HG03565 (cell line): ENCODE measurements around the gene TUT7.
"Not testable (repeated sequence)": the region's sequence is repeated elsewhere in the genome, so short reads cannot be mapped to it uniquely, and the experiment has no call there.

Source experiments
- ATAC-seq: cut with Tn5 transposase; IDR thresholded peaks from one replicate; pipeline ENCODE4 v1.9.1; 2021; ENCODE audit warnings: mild to moderate bottlenecking, moderate library complexity; ENCODE audit not compliant: unreplicated experiment

Gene TUT7

DNA sequence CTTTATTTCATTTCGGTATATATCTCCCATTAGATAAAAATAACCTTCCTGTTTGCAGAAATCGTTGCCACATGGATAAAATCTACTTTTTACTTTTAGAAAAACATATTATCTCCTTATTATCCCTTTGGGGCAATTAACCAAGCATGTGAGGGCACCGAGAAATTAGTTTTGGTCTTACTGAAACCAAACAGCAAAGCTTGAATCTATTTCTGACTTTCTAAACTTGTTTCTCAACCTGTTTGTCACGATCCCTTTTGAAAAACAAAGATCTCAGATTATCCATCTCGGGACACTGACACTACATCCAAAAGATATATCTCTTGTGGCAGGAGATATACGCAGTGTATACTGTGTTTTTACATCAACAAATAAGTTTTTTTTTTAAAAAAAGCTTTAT, 2.3 kb downstream of the TUT7 start:
- no peak for ATAC-seq

- no peak for ATAC-seq
These were observed 4.0 kb downstream of the TUT7 start for GRCh38 chr9:86350006-86350760.

- ATAC-seq, result no peak
These were observed 4.9 kb downstream of the TUT7 start for GRCh38 chr9:86349271-86349670.

DNA sequence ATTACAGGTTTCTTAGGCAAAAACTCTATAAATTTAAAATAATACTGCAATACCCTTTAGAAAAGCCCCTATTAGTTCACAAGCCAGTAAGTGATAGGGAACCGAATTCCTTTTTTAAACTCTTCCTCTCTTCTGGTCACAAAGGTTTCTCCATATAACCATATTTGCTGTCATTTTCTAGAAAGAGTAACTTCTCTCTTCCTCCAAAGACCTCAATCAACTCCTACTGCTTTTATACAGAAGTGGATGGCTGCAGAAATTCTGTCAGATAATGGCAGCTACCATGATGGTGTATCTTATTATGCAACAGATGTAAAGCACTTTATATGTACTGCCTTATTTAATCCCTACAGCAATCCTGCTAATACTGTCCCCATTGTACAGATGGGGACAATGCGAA, 6.2 kb downstream of the TUT7 start:
- ATAC-seq, result no peak

DNA sequence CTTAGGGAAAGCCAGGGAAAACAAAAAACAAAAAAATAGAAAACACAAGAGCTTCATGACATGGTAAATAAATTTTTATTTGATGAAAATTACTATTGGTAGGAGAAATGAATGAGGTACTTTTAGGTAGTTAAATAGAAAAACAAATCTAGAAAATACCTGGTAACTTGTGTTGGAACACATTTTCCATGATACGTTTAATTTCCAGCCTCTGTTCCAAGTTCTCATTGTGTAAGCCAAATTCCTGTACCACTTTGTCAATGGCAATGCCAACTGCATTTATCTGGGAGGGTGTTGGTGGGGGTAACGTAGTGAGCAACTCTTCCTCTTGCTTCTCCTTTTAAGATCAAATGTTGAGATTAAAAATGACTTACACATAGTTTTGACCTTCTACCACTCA, 9.4 kb downstream of the TUT7 start:
- ATAC-seq, result no peak

DNA sequence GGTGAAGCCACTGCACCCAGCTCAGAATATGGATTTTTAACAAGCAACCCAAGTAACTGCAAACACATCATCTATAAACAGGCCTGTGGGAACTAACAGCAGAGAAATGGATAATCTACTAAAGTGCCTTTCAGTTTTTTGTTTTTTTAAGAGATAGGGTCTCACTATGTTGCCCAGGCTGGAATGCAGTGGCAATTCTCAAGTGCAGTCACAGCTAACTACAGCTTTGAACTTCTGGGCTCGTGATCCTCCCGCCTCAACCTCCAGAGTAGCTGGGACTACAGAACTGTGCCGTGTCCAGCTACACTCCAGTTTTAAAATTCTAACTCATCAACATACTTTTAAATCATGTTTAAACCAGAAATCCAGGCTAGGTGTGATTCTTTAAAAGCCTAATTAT, 11.9 kb downstream of the TUT7 start:
- no peak for ATAC-seq

DNA sequence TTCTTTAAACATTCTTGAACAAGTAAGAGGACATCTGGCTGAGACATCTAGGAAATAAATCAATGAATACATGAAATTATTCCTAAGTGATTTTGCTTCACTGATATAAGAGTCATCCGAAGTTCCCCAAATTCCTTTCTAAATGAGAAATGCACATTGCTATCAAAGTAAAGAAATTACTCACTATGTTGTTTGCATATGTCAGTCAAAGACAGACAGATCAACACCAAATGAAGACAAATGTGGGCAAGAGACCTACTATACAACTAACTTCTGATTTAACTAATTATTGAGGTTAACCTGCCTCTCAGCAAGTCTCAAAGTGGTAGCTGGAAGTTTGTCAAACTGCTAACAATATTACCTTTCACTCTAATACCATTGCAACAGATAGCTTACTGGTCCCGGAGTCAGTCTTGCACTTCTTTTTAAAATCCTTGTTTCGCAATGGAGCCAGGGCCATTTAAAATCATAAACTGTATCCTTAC, 13.2 kb downstream of the TUT7 start:
- ATAC-seq, result no peak

DNA sequence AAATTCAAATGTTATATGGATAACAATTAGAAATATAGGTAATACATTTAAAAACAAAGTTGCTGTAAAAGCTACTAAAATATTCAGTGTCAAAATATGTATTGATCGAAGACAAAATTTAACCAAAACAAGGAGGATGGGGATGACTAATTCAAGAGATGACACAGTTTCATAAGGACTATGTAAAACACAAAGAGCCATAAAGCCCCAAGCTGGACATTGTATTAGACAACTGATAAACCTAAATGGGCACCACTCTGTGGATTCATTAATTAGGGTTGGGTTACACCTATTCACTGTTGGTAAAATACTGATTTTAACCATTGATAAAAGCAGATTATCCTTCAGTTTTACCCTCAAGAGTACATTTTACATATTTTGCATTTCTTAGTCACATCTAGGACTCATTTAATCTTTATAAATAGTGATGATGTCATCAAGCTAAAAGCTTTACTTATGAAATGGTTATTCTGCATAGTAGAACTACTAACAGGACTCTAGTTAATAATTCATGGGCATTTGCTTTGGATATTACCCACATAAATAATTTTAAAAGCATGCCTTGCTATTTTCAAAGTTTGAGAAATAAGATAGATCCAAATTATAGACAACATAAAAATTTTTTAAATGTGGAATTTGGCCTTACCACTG, 13.7 kb downstream of the TUT7 start:
- ATAC-seq, result no peak

DNA sequence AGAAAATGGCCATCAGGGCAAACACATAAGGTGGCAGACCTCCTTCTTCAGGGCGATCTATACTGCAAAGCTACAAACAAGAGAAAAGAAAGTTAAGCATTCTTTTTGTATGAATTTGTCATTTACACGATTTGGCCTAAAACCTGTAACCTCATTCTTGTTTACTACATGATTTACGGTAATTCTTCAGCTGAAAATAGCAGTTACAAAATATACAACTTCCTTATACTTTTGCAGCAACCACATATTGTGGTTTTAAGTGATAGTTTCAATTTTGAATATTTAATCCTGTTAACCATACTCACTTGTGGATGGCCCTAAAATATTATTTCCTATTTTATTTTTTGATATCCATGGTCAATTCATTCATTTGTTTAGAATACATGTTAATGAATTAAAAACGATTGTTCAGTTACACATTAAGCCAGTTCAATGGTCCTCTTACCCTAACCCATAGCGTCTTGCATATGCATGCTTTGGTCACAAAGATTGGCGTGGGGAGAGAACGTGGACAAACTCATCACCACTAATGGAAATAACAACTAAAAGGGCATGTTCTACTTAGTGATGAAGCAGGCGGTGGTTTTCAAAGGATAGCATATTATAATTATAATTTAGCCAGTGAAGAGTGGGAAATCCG, 16.6 kb downstream of the TUT7 start:
- no peak for ATAC-seq

DNA sequence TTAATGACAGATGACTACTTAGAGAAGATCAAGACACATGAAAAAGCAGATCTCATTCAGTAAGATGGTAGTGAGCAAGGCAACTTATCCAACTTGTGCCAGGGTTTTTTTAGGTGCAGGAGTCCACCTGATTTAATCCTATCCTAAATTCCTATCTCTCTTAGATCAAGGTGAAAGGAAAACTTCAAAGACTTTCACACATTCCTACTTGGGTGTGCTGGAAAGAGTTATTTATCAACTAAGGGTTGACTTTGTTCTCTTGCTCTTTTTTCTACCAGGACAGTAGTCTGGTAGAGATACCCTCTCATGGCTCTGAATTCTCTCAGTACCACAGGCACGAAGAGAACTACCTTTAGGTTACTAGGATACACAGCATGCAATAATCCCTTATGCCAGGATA, 18.2 kb downstream of the TUT7 start:
- no peak for ATAC-seq

DNA sequence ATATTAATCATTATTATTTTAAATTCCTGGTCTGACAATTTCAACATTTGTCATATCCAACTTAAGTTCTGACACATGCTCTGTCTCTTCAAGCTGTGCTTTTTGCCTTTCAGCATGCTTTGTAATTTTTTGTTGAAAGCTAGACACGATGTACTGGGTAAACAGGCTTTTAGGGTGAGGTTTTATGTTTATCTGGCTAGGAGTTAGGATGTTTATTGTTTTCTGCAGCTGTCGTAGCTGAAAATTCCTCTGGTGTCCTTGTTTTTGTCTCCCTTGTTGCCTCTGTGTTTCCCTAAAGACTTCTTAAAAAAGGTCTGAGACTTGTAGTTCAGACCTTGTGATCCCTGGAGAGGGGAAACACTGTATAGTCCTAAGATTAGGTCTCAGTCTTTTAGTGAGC, 20.6 kb downstream of the TUT7 start:
- ATAC-seq, result no peak

- ATAC-seq, result no peak
These were observed 24.0 kb downstream of the TUT7 start for GRCh38 chr9:86330186-86330585.

DNA sequence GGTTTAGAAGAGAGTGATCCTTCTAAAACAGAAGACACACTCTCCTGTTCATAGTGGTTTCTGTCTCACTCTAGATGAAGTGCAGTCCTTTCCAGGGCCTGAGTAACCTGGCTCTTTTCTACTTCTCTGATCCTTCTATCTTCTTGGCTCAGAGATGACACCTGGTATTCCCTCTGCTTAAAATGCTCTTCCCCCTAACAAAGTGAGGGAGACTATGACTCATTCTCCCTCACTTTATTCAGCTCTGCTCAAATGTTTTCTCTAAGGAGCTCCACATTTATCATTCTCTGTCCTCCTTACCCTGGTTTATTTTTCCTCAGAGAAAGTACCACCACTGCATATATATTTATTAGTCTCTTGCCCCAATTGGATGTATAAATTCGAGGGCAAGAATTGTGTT, 24.6 kb downstream of the TUT7 start:
- no peak for ATAC-seq

- no peak for ATAC-seq
These were observed 26.1 kb downstream of the TUT7 start for GRCh38 chr9:86328156-86328555.

DNA sequence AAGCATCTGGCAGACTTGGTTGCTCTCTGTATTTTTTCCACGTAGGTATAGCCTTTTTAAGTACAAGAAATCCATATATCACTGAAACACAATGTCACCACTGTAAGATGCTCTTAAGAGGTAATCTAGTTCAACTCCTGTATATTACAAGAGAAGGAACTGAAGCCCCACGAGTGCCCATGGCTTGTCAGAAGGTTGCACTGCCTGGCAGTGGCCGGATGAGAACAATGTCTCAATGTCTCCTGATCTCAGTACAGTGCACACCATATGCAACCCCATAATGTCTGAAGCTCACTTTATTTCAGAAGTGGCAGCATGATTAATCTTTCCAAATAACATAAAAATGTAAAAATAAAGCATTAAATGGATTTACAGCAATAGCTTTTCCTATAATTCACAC, 27.7 kb downstream of the TUT7 start:
- no peak for ATAC-seq

DNA sequence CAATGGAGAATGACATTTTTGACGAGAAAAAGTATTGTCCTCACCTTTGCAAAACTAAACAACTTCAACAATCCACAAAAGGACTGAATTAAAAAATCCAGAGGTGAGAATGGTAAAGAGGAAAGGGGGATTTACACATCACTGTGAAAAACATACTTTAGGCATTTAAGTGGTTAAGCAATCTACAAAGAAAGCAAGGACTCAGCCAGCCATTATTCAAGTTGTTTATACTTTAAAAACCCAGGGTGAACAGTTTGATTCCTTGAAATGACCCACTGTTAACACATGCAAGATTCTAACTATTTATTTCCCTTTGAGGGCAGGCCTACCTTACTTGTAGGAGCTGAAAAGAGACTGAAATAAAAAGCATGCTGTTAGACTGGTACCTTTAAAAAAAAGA, 29.3 kb downstream of the TUT7 start:
- no peak for ATAC-seq

- no peak for ATAC-seq
These were observed 29.9 kb downstream of the TUT7 start for GRCh38 chr9:86324308-86324707.

DNA sequence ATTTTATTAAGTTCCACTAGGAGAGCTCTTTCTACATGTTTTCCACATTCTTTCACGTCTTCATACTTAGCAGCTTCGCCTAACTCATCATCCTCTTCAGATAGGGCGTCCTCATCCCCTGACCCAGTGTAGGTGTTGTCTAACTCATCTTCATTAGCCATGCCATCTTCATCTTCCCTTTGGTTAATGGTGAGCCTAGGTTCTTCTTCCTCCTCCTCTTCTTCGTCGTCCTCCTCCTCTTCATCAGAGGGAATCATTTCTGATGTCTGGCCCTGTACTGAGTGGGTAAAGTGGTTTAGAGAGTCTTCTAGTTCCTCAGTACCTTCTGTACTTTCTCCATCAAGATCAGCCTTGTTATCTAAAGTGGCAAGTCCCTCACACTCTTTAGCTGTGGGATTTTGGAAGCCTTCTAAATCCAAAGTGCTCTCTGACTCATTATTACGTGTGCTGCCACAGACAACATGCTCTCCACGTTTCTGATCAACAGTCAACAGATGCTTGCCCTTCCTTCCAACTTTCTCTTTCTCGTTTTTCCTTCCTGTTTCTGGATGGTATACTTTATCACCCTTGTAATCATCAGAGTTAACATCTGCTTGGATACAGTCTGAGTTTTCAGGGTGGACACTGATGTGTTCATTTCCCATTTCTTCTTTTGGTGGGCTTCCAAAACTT, 31.1 kb downstream of the TUT7 start:
- ATAC-seq, result no peak

- no peak for ATAC-seq
These were observed 32.8 kb downstream of the TUT7 start for GRCh38 chr9:86321373-86321772.

DNA sequence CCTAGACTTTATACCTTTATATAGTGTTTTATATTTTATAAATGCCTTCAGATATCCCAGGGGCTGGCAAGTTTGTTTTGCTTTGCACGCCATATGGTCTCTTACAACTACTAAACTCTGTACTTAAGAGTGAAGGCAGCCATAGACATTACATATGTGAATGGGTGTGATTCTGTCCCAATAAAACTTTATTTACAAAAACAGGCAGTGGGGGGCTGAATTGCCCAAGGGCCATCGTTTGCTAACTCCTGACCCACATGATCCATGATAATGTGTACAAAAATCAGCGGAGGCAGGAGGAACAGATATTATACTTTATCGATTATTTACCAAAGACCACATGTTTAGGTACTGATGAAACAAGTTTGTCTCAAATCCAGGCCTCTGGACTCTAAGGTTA, 36.0 kb downstream of the TUT7 start:
- no peak for ATAC-seq

DNA sequence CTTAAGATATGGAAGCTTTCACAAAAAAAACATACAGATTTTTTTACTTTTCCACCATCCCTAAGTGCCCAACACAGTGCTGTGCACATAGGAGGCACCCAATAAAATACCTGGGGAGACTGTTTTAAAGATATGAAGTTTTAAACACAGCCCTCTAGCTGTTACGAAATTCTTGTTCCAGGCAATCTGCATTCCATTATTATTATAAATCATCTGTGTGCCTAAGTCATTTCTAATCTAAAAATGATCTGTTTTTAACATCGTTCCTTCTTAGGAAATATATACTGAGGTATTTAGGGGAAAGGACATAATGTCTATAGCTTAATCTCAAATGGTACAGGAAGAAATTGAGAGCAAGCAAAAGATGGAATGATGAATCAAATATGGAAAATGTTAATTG, 39.1 kb downstream of the TUT7 start:
- ATAC-seq, result no peak

DNA sequence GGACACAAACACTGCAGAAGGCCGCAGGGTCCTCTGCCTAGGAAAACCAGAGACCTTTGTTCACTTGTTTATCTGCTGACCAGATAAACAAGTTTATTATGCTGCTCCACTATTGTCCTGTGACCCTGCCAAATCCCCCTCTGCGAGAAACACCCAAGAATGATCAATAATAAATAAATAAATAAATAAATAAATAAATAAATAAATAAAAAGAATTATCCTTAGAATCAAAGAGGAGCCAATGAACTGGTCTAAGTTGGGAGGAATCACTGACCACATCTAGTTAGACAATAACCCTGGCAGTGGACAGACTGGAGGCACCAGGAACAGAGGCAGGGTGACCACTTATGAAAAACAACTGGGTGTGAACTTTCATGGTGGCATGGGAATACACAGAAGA, 41.3 kb downstream of the TUT7 start:
- ATAC-seq, result not testable (repeated sequence)
